H9 (cell line): ENCODE measurements around the gene SNCA. TPM values are rescaled to one million over a fixed set of nuclear protein-coding genes. Genes with fewer than 3 reads are reported as not detected.

ENCODE experiments used
- DNase-seq: peaks from one replicate; pipeline ENCODE4 v3.0.0-alpha.2; 2017
- H2AFZ ChIP-seq: one replicate; pipeline ENCODE4 v1.6.1; 2013; ENCODE audit warnings: mild to moderate bottlenecking, low read length, control low read depth, moderate library complexity
- H2AK5ac ChIP-seq: 2 replicates; pipeline ENCODE4 v1.6.1; 2013; ENCODE audit warnings: low read length, control low read depth, mixed read lengths; ENCODE audit not compliant: insufficient read length
- H2BK120ac ChIP-seq: one replicate; pipeline ENCODE4 v1.6.1; 2013; ENCODE audit warnings: low read depth, mild to moderate bottlenecking, low read length, control low read depth, inconsistent platforms; ENCODE audit not compliant: poor library complexity, severe bottlenecking
- H2BK12ac ChIP-seq: 2 replicates; pipeline ENCODE4 v1.6.1; 2013; ENCODE audit warnings: low read length, control low read depth, mixed read lengths, low read depth; ENCODE audit not compliant: insufficient read length
- H2BK15ac ChIP-seq: 2 replicates; pipeline ENCODE4 v1.6.1; 2013; ENCODE audit warnings: low read depth, low read length, control low read depth
- H2BK20ac ChIP-seq: one replicate; pipeline ENCODE4 v1.6.1; 2013; ENCODE audit warnings: low read depth, mild to moderate bottlenecking, low read length, control low read depth, inconsistent platforms; ENCODE audit not compliant: poor library complexity, severe bottlenecking
- H2BK5ac ChIP-seq: 2 replicates; pipeline ENCODE4 v1.6.1; 2013; ENCODE audit warnings: low read length, control low read depth, mixed read lengths; ENCODE audit not compliant: insufficient read length
- H3K14ac ChIP-seq: 2 replicates; pipeline ENCODE4 v1.6.1; 2013; ENCODE audit warnings: low read length, control low read depth; ENCODE audit not compliant: insufficient read depth
- H3K18ac ChIP-seq: 2 replicates; pipeline ENCODE4 v1.6.1; 2013; ENCODE audit warnings: low read depth, mild to moderate bottlenecking, mixed read lengths, low read length, control low read depth; ENCODE audit not compliant: insufficient read length
- H3K23ac ChIP-seq: 2 replicates; pipeline ENCODE4 v1.6.1; 2013; ENCODE audit warnings: low read length, control low read depth, mixed read lengths, low read depth; ENCODE audit not compliant: insufficient read length
- H3K23me2 ChIP-seq: 2 replicates; pipeline ENCODE4 v1.6.1; 2013; ENCODE audit warnings: low read depth, mild to moderate bottlenecking, mixed read lengths, low read length, control low read depth; ENCODE audit not compliant: insufficient read length, poor library complexity, severe bottlenecking
- H3K27ac ChIP-seq: 2 replicates; pipeline ENCODE4 v1.5.1; 2013; ENCODE audit warnings: low read length, control low read depth, mixed read lengths, low read depth; ENCODE audit not compliant: insufficient read length
- H3K27me3 ChIP-seq: 2 replicates; pipeline ENCODE4 v1.6.1; 2013; ENCODE audit warnings: low read length, control low read depth, inconsistent platforms; ENCODE audit not compliant: insufficient read depth
- H3K4ac ChIP-seq: 2 replicates; pipeline ENCODE4 v1.6.1; 2013; ENCODE audit warnings: low read depth, mild to moderate bottlenecking, control low read depth, inconsistent platforms, low read length, moderate library complexity
- H3K4me1 ChIP-seq: 2 replicates; pipeline ENCODE4 v1.6.1; 2013; ENCODE audit warnings: low read length, control low read depth, inconsistent platforms; ENCODE audit not compliant: insufficient read depth
- H3K4me2 ChIP-seq: 2 replicates; pipeline ENCODE4 v1.6.1; 2013; ENCODE audit warnings: low read length, control low read depth, mixed read lengths; ENCODE audit not compliant: insufficient read length, insufficient read depth
- H3K56ac ChIP-seq: 2 replicates; pipeline ENCODE4 v1.6.1; 2013; ENCODE audit warnings: low read depth, mild to moderate bottlenecking, mixed read lengths, low read length, control low read depth; ENCODE audit not compliant: insufficient read length
- H3K79me1 ChIP-seq: 2 replicates; pipeline ENCODE4 v1.6.1; 2013; ENCODE audit warnings: low read depth, mild to moderate bottlenecking, moderate library complexity, low read length, control low read depth, inconsistent platforms; ENCODE audit not compliant: insufficient read depth, poor library complexity, severe bottlenecking
- H3K79me2 ChIP-seq: 2 replicates; pipeline ENCODE4 v1.6.1; 2013; ENCODE audit warnings: low read length, control low read depth, inconsistent platforms; ENCODE audit not compliant: insufficient read depth
- H3K9ac ChIP-seq: 2 replicates; pipeline ENCODE4 v1.6.1; 2013; ENCODE audit warnings: low read length, control low read depth, mixed read lengths; ENCODE audit not compliant: insufficient read length; ENCODE audit errors: extremely low read depth
- H3K9me3 ChIP-seq: one replicate; pipeline ENCODE4 v1.6.1; 2013; ENCODE audit warnings: low read depth, low read length, inconsistent platforms; ENCODE audit not compliant: control insufficient read depth
- H3T11ph ChIP-seq: one replicate; pipeline ENCODE4 v1.6.1; 2013; ENCODE audit warnings: mild to moderate bottlenecking, low read length, control low read depth, inconsistent platforms
- H4K20me1 ChIP-seq: one replicate; pipeline ENCODE4 v1.6.1; 2013; ENCODE audit not compliant: control insufficient read depth, insufficient read length, insufficient read depth
- H4K5ac ChIP-seq: 2 replicates; pipeline ENCODE4 v1.6.1; 2013; ENCODE audit warnings: low read depth, mild to moderate bottlenecking, mixed read lengths, low read length, control low read depth; ENCODE audit not compliant: insufficient read length
- H4K8ac ChIP-seq: replicated peaks from 2 replicates; pipeline ENCODE4 v1.6.1; 2013; ENCODE audit warnings: low read length, control low read depth, mixed read lengths, low read depth; ENCODE audit not compliant: insufficient read length
- H4K91ac ChIP-seq: 2 replicates; pipeline ENCODE4 v1.6.1; 2013; ENCODE audit warnings: low read depth, mild to moderate bottlenecking, moderate library complexity, mixed read lengths, low read length, control low read depth; ENCODE audit not compliant: insufficient read length
- H3K27ac Mint-ChIP-seq, 3 experiments: 2 replicates in 2 of 3; 3 replicates in 1 of 3; pipeline ENCODE4 v1.8.0; 2020 to 2021; ENCODE audit warnings: mixed read lengths in 3 of 3, mild to moderate bottlenecking in 1 of 3, moderate library complexity in 1 of 3
- H3K27me3 Mint-ChIP-seq: 2 replicates; pipeline ENCODE4 v1.8.0; 2021; ENCODE audit warnings: low read depth, mild to moderate bottlenecking, moderate library complexity, mixed read lengths
- H3K36me3 Mint-ChIP-seq, 3 experiments: 2 replicates in 2 of 3; 3 replicates in 1 of 3; pipeline ENCODE4 v1.8.0; 2020 to 2021; ENCODE audit warnings: low read depth in 3 of 3, mixed read lengths in 3 of 3; ENCODE audit not compliant: insufficient read depth in 1 of 3
- H3K4me1 Mint-ChIP-seq, 2 experiments: 2 replicates each; pipeline ENCODE4 v1.8.0; 2020; ENCODE audit warnings: mixed read lengths in 2 of 2
- H3K4me3 Mint-ChIP-seq, 2 experiments: 2 replicates in 1 of 2; 3 replicates in 1 of 2; pipeline ENCODE4 v1.8.0; 2020 to 2021; ENCODE audit warnings: mild to moderate bottlenecking in 2 of 2, mixed read lengths in 2 of 2, moderate library complexity in 1 of 2
- H3K9me3 Mint-ChIP-seq, 2 experiments: 2 replicates in 1 of 2; 3 replicates in 1 of 2; pipeline ENCODE4 v1.8.0; 2020; ENCODE audit warnings: mild to moderate bottlenecking in 2 of 2, mixed read lengths in 2 of 2, moderate library complexity in 1 of 2
- CTCF ChIP-seq: fragments of 200-600 bp; sonication (generic); conservative IDR thresholded peaks from 3 replicates; pipeline ENCODE4 v1.8.0; 2021; ENCODE audit warnings: antibody characterized with exemption, mild to moderate bottlenecking
- WGBS: extraction: QIAGEN DNeasy Blood & Tissue Kit; methylation state at CpG from one replicate; pipeline ENCODE4 v1.1.7; 2013; ENCODE audit warnings: missing lambda C conversion rate, low lambda C conversion rate, mixed read lengths; ENCODE audit not compliant: insufficient read length; ENCODE audit errors: extremely low coverage; 5-methylcytosine and 5-hydroxymethylcytosine counted together
- total RNA-seq: library from RNA; stranded (reverse); gene quantifications from 2 replicates; pipeline ENCODE4 v1.2.1, GENCODE V29; 2021

The SNCA gene
- total RNA-seq, 1 experiment from 2014 or later: 8.5 TPM

GRCh38 chr4:89745708-89746107, 91.3 kb downstream of the SNCA start:
- H3K4ac ChIP-seq: no peak overlapping the region
- H3K27me3 Mint-ChIP-seq: no peaks in the 10 kb centered on the region
- H2BK5ac ChIP-seq: no peak overlapping the region
- DNase-seq: no peak
- no peak overlapping the region for H2BK120ac ChIP-seq
- no peaks in the 10 kb centered on the region for H3K27me3 ChIP-seq
- no peak overlapping the region for H4K91ac ChIP-seq
- H3K79me2 ChIP-seq: no peaks in the 10 kb centered on the region
- no peak overlapping the region for H3K14ac ChIP-seq
- no peaks in the 10 kb centered on the region for H4K20me1 ChIP-seq
- no peaks in the 10 kb centered on the region for H3K36me3 Mint-ChIP-seq
- no peak overlapping the region for H3K18ac ChIP-seq
- no peak overlapping the region for H3K56ac ChIP-seq
- no peak overlapping the region for H2AK5ac ChIP-seq
- H3K4me1 Mint-ChIP-seq: peaks cover 0 to 7% of the 10 kb centered on the region in 2 experiments; a peak in 2 of 4 replicates
- H3K4me3 Mint-ChIP-seq: no peak overlapping the region
- H3T11ph ChIP-seq: no peak overlapping the region
- H3K9me3 Mint-ChIP-seq: no peaks in the 10 kb centered on the region
- H2BK15ac ChIP-seq: no peak overlapping the region
- no peak overlapping the region for H3K4me2 ChIP-seq
- H3K23ac ChIP-seq: no peak overlapping the region
- H3K9ac ChIP-seq: no peak overlapping the region
- H2AFZ ChIP-seq: no peak overlapping the region
- WGBS: no CpG with 5 or more reads among the region's 1 CpG
- H3K27ac Mint-ChIP-seq: no peak overlapping the region
- H3K79me1 ChIP-seq: no peaks in the 10 kb centered on the region
- H3K27ac ChIP-seq: no peak overlapping the region
- no peak overlapping the region for H2BK12ac ChIP-seq
- no peaks in the 10 kb centered on the region for H3K23me2 ChIP-seq
- H4K8ac ChIP-seq: no peak overlapping the region
- no peaks in the 10 kb centered on the region for H3K4me1 ChIP-seq
- H4K5ac ChIP-seq: no peak overlapping the region
- no peak overlapping the region for H2BK20ac ChIP-seq
- TF ChIP-seq CTCF: no peak
- no peaks in the 10 kb centered on the region for H3K9me3 ChIP-seq
